GF-D8 (cell line): ENCODE results near the gene CNPY4.
A peak's percentile ranks its signal among the peaks of the same experiment; 100 is the strongest.

Source experiments
- DNase-seq: peaks from one replicate; lab custom pipeline; 2025; lab: John Stamatoyannopoulos, UW

CNPY4 gene

DNA sequence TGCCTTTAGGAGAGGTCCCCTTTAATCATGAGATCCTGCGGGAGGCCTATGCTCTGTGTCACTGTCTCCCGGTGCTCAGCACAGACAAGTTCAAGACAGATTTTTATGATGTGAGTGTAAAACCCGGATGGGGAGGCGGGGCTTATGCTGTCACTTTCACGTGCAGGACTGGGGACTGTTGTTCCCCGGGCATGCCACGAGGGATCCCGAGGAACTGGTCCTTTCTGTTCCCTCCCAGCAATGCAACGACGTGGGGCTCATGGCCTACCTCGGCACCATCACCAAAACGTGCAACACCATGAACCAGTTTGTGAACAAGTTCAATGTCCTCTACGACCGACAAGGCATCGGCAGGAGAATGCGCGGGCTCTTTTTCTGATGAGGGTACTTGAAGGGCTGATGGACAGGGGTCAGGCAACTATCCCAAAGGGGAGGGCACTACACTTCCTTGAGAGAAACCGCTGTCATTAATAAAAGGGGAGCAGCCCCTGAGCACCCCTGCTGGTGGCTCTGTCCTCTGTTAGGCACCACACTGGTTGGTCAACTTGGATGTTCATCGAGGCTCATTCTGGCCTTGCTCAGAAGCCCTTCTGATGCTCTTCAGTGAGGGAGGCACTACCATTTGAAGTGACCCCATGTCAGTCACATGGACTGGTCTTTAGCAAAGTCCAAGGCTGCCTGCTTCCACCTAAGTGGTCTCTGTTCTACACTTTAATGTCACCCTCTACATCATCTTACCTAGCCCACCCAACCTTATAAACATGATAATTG, 27.8 kb upstream of the CNPY4 start:
- DNase-seq: no peak

DNA sequence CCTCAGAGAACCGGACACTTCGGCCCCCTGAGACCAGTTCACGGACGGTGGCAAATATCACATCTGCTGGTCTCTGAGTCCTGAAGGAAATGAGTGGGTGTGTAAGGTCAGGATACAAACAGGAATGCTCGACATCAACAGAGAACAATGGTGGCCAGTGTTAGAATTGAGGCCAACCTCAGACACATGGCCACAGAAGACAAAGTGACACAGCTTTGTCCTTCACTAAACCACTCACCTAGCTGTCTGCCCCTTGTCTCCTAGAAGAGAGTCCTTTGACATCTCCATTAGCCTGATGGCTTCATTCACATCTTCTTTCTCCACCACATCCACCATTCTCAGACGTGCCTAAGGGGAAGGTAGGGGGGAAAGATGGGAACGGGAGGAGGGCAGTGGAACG, 26.4 kb upstream of the CNPY4 start:
- no peak for DNase-seq

DNA sequence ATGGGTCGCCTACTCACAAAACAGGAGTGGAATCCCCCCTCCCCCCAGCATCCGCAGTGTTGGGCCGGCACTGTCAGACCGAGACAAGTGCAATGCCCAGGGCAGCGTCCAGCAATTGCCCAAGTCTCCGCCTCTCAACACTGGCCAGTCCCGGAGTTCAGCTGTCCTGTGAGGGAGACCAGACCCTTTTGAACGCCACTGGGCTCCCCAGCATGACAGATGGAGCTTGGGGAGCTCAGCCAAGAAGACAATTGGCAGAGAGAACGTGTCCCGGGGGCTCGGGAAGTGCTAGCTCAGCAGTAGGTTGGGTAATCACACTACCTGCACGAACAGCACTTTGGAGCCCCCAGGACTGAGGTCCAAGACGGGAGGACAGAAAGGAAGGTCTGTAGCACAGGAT, 25.9 kb upstream of the CNPY4 start:
- no peak for DNase-seq

DNA sequence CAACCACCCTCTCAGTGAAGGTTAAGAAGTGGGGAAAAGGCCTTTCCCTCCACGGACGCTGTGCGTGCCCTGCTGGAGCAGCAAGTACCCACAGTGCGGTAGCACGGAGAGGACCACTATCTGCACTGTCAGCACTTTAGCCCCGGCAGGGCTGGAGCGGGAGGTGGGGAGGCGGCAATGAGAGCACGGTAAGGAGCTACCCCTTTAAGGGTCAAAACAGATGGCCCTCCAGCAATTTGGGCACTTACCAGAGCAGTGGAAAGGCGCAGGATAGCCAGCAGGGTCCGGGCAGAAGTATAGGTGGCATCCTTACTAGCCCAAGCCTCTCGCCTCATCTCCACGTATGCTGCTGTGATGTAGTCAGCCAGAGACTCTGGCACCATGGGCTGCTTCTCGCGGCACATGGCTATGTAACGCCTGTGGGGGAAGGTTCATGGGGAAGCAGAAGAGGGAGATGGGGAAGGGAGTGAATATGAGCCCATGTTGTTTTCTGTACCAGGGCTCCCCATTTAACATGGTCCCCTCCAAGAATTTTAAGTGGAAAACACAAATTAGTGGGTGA, 25.4 kb upstream of the CNPY4 start:
- DNase-seq: no peak

DNA sequence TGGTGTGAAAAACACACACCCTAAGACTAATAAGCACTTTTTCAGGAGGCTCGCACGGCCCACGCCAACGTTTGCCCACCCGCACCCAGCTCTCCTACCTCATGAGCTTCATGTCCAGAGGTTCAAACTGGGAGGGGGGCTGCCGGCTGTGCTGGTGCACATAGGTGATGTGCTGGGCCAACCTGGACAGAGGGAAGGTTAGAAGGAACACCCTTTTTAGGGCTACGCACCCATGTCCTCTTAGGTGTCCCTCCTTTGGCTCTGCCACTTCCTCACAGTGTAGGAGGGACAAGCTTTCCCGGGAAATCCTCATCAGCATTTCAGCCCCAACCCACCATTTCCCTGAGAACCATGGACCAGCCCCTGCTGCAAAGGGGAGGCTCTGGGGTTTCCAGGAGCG, 24.1 kb upstream of the CNPY4 start:
- no peak for DNase-seq

DNA sequence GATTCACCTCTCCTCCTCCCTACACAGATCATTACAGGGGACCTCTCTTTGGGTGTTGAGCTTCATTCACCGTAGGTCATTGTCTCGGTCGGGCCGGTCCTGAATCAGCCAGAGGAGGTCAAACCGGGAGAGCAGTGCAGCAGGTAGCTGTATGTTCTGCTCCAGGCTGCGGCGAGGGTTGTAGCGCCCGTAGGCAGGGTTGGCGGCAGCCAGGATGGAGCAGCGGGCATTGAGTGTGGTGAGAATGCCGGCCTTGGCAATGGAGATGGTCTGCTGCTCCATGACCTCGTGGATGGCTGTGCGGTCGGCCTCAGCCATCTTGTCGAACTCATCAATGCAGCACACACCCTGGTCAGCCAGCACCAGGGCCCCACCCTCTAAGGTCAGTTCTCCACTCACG, 23.7 kb upstream of the CNPY4 start:
- no peak for DNase-seq

DNA sequence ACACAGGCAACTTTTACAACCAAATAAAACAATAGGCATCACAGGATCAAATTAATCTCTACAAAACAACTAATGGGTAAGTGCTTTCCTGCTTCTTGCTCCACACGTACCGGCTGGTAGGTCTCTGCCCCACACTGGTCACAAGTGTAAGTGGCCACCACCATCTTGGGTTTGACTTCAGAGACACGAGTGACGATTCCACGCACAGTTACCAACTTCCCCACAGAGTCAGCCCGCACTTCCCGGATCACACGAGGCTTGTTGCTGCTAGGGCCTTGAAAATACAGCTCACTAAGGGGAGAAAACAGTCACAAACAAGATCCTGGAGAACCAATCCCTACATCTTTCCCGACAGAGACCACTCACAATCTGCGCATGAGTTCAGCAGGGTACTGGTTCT, 20.5 kb upstream of the CNPY4 start:
- no peak for DNase-seq

DNA sequence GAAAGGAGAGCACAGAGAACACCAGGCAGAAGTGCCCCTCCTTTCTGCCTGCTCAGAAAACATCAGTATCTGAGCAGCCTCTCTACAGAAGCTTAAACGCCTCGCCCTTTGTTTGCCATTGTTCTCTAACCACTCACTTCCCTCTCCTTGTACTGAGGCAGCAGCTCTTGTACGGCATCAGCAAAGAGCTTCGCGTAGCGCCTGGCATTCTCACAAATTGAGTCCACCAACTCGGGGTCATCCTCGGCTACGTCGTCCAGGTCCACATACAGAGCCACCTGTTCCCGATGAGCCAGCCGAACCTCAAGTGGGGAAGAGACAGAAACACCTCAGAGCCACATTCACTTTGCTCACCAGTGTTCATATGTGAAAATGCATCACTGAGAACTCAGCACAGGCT, 20.0 kb upstream of the CNPY4 start:
- DNase-seq: no peak

DNA sequence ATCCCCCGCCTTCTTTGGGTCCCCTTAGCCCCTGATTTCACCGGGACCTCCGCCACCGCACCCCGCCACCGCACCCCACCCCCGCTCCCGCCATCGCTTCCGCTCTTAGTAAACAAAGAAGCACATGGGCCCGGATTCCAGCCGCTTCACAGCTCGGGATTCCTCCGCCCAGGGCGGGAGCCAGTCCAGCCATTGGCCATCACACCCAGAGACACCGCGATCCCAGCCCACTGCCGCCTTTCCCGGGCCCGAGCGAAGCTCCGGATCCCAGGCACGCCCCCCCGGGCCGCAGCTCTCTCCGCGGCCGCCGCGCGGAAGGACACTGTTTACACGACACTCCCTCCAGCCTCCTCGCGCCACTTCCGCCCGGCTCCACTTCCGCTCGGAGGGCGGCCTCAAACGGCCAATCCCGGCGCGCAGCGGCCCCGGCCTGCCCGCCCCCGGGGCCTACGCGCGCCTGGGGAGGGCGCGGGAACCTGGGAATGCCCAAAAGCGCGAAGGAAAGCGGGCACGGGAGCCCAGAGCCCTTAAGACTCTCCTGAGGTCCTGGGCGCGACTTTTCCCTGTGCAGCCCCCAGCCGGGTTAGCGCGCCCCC, 18.9 kb upstream of the CNPY4 start:
- DNase-seq: peak; percentile 80

DNA sequence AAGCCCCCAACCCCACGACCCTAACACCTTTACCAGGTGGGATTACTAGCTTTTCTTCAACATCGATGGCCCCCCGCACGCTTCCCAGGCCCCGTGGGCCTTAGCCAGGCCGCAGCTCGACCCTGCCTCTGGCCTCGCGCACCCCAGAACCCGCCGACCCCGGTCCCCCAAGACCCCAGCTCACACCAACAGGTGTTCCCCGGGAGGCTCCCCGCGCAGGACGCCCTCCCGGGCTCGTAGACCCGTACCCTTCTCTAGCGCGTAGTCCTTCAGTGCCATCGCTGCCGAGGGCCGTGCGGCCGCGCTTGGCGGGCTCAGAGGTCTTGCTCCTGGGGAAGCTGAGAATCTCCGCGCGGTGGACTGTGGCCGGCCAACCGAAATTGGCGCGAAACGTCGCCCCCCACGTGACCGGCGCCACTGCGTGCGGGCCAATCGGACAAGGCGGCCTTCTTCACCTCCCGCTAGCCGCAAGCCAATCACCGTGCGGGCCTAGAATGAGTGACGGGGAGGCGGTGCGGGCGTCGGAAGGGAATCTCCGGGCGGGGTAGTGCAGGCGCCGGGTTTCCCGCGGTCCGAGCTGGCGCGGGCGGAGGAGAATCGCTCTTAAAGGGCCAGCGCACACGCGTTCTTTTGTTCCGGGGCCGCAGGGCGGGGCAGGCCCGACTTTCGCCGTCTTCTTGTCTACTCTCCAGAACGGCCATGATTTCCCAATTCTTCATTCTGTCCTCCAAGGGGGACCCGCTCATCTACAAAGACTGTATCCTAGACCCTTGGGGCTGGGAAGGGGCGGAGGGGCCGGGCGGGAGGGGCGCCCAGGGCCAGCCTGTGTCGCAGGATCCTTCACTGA, 18.2 kb upstream of the CNPY4 start, which contains the start of the genes AP4M1 and MCM7:
AP4M1 (plus strand) TSS at position 628 of the 847 bp plus-strand sequence; CDS start at position 700, 72 bp downstream.
MCM7 (minus strand) TSS at position 382 of the 847 bp plus-strand sequence; CDS start at position 279, 103 bp downstream.
- DNase-seq: peak; percentile 98

DNA sequence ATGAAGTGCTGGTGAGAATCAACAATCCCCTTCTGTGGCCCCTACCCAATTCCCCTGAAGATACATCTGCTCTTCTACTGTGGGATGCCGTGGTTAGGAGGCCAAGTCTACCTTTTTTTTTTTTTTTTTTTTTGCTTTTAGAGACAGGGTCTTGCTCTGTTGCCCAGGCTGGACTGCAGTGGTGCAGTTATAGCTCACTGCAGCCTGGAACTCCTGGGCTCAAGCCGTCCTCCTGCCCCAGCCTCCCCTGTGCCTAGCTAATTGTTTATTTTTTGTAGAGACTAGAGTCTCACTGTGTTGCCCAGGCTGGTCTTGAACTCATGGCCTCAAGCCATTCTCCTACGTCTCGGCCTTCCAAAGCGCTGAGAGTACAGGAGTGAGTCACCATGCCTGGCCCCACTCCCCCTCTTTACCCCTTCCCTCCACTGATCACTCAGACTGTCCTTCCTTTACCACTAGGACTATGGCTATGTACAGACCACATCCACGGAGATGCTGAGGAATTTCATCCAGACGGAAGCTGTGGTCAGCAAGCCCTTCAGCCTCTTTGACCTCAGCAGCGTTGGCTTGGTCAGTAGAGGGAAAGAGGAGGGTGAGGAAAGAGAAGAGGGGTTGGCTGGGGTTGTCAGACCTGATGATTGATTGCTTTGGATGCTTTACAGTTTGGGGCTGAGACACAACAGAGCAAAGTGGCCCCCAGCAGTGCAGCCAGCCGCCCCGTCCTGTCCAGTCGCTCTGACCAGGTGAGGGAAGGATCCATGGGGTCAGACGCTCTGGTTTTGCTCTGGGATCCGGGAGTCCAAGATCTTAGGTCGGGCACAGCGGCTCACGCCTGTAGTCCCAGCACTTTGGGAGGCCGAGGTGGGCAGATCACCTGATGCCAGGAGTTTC, 16.2 kb upstream of the CNPY4 start:
- DNase-seq: no peak

DNA sequence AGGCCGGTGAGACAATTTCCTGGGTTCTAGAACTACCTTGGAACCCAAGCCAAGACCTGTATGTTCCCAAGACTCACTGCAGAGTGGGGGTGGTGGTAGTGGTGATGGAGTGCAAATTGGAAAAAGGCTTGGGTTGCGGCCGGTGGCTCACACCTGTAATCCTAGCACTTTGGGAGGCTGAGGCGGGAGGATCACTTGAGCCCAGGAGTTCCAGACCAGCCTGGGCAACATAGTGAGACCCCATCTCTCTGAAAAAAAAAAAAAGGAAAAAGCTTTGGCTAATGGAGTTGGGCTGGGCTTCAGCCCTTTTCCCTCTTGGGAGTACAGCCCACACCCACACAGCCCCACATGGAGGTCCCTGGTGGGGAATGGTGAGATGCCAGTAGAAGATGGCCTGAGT, 13.9 kb upstream of the CNPY4 start:
- no peak for DNase-seq

DNA sequence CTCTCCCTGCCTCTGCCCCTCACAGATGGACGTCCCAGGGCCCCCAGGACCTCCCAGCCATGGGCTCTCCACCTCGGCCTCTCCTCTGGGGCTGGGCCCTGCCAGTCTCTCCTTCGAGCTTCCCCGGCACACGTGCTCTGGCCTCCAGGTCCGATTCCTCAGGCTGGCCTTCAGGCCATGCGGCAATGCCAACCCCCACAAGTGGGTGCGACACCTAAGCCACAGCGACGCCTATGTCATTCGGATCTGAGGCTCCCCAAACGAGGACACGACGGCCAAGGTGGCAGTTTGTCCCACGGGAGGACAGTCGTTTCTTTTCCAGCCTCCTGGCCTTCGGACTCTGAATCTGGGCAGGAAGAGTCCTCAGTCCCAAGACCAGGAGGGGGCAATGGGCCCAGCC, 12.8 kb upstream of the CNPY4 start:
- DNase-seq: no peak

DNA sequence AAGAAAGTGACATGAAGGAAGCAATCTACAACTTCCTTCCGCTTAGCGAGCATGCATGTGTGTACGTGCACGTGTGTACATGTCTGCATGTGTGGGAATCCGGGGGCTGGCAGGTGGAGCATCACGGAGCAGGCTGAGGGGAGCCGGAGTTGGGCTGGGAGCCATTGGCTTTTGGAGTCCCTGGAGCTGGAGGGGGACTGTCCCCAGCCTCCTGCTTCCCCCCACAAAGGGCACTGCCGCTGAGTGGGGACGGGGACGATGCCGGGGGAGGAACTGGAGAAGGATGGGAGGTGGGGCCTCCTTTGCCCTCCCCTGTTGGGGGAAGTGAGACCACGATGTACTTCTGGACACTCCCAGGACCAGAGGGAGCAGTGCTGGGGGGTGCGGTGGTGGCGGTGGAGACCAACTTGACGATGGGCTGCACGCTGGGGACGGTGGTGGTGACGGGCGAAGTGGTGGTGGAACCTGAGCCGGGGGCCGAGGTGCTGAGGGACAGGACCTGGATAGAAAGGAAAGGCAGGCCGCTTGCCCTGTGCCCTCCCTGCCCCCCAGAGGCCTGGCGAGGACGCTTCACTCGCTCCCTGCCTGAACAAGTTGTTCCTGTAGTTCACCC, 12.2 kb upstream of the CNPY4 start:
- DNase-seq: no peak

DNA sequence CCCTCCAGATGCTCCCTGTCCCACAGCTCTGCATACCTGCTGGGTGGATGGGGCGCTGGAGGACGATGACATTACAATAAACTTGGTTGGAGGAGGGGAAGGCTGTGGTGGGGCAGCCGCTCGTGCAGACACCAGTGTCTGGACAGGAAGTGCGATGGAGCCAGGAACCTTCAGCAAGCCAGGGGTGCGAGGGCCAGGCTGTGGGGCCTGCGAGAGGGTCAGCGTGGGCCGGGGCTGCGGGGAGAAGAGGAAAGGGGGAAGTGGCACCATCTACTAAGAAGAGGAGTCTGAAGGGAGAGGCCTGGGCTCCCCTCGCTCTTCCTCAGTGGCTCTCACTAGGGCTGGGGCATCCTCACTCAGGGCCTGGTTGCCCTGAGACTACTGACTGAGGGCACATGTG, 11.5 kb upstream of the CNPY4 start:
- DNase-seq: no peak

DNA sequence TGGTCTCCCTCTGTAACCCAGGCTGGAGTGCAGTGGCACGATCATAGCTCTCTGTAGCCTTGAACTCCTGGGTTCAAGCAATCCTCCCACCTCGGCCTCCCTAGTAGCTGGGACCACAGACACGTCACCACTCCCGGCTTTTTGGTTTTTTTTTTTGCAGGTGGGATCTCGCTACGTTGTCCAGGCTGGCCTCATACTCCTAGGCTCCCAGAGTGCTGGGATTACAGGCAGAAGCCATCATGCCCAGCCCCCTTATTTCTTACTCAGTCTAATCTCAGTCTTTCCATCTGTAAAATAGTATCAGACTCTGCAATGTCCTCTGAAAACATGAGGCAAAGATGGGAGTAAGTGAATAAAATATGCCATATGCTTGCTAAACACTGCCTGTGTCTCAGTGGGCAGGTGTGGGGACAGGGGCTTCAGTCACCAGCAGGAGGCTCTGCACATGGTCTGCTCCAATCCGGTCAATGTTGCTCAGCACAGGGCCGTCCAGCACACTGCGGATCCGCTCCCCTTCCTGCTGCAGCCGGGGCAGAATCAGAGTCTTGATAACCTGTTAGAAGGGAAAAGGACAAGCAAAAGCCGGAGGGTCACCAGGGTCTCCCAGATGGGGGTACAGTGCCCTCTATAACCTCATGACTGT, 9.8 kb upstream of the CNPY4 start:
- no peak for DNase-seq

DNA sequence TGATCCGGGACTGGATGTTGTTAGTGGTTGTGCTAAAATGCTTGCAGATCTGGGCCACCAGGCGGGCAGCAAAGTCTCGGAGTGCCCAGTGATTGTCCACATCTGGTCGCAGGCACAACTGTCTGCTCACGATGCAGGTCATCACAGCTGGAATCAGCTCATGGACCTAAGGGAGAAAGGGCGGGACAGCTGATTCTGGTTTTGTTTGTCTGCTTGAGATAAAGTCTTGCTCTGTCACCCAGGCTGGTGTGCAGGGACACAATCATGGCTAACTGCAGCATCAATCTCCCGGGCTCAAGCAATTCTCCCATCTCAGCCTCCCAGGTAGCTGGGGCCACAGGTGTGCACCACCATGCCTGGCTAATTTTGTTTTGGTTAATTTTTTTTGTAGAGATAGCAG, 8.3 kb upstream of the CNPY4 start:
- no peak for DNase-seq

DNA sequence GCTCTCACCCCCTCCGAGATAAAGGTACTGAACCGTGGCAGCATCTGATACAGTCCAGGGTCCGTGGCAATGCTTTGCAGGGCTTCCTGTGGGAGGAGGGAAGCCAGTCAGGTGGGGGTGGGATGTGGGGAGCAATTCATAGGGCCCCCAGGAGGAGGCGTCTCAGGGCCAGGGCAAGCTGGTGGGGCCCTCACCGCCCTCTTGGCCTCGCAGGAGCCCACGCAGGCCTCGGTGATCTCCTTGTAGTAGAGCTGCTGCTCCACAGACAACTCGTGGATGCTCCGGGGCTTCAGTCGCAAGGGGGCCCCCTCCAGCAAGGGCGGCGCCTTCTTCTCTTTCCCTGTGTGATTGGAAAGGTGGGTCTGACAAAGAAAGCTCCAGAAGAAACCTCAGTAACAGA, 7.5 kb upstream of the CNPY4 start:
- DNase-seq: peak; percentile 28

DNA sequence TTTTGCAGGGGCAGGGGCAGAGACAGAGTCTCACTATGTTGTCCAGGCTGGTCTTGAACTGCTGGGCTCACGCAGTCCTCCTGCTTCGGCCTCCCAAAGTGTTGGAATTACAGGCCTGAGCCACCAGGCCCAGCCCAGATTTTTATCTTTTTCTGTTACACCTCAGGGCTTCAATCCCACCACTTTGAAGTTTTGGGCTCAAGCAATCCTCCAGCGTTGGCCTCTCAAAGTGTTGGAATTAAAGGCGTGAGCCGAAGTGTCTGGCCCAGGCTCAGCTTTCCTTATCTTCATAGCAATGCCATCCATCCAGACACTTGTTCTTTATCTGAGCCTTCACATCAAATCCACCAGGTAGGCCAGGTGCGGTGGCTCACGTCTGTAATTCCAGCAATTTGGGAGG, 4.4 kb upstream of the CNPY4 start:
- no peak for DNase-seq

DNA sequence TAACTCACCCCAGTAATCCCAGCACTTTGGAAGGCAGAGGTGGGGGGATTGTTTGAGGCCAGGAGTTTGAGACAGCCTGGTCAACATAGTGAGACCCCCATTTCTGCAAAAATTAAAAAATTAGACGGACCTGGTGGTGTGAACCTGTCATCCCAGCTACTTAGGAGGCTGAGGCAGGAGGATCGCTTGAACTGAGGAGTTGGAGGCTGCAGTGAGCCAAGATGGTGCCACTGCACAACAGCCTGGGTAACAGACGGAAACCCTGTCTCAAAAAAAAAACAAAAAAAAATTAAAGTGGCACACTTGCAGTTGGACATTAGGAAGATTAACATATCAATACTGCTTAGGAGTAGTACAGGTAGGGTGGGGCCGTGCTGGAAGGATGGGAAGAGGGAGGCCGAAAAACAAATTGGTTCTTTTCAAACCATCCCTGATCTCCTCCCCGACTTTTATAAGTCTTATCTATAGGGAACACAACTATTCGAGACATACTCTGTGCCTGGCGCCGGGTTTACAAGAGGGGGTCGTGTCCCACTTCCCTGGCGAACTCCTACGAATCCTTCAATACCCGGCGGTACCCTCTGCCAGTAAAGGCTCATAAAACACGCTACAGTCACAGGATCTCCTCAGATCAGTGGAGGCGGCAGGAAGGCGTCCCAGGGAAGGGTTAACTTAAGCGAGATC, 904 bp upstream of the CNPY4 start:
- DNase-seq: no peak
